Esophagus squamous epithelium (tissue), 5 donors: ENCODE data around the gene ILDR1. TPM values are rescaled to one million over a fixed set of nuclear protein-coding genes. Genes with fewer than 3 reads are reported as not detected.
A peak's percentile ranks its signal among the peaks of the same experiment; 100 is the strongest.
"Not testable (repeated sequence)": the region's sequence is repeated elsewhere in the genome, so short reads cannot be mapped to it uniquely, and the experiment has no call there.

Experiments
- DNase-seq: peaks from one replicate; lab custom pipeline; 2025; lab: John Stamatoyannopoulos, UW
- H3K27ac ChIP-seq, 4 donors: fragments of 200-600 bp; sonication (generic); one replicate each; pipeline ENCODE4 v1.5.1; 2016 to 2019; ENCODE audit warnings: mild to moderate bottlenecking in 1 of 4
- H3K27me3 ChIP-seq, 4 donors: fragments of 200-600 bp; sonication (generic); 1 replicate in 3 of 4; 2 replicates in 1 of 4; pipeline versions ENCODE4 v1.5.1 to v1.6.0; 2017 to 2021; ENCODE audit warnings: antibody characterized with exemption in 1 of 4
- H3K36me3 ChIP-seq, 3 donors: fragments of 200-600 bp; sonication (generic); one replicate each; pipeline ENCODE4 v1.5.1; 2016 to 2019
- H3K4me1 ChIP-seq, 3 donors: fragments of 200-600 bp; sonication (generic); one replicate each; pipeline ENCODE4 v1.5.1; 2017 to 2019
- H3K4me3 ChIP-seq, 4 donors: fragments of 200-600 bp; sonication (generic); 1 replicate in 3 of 4; 2 replicates in 1 of 4; pipeline ENCODE4 v1.5.1; 2016 to 2019; ENCODE audit warnings: mild to moderate bottlenecking in 2 of 4, moderate library complexity in 1 of 4
- H3K9me3 ChIP-seq, 3 donors: fragments of 200-600 bp; sonication (generic); one replicate each; pipeline ENCODE4 v1.5.1; 2016 to 2019
- POLR2A ChIP-seq, 4 donors: fragments of 450-650 bp; IDR thresholded peaks; one replicate each; pipeline ENCODE4 v1.6.1; 2017; ENCODE audit warnings: antibody characterized with exemption in 4 of 4, mild to moderate bottlenecking in 4 of 4, moderate library complexity in 3 of 4
- WGBS, 2 donors: methylation state at CpG; one replicate each; pipeline ENCODE4 v1.1.5; 2018; 5-methylcytosine and 5-hydroxymethylcytosine counted together
- intact Hi-C: fragments of 100-400 bp; cut with DNase I; formaldehyde crosslinking; loops from one replicate; pipeline ENCODE4 v1.15.0; 2022
- small RNA-seq, 4 donors: library from RNA; depleted of rRNA; stranded (forward); fragments of <200 nt; gene quantifications; one replicate each; pipeline ENCODE3, GENCODE V24; 2016
- total RNA-seq, 4 donors: library from RNA; depleted of rRNA; stranded (reverse); fragments of >200 nt; gene quantifications; one replicate each; pipeline ENCODE4 v1.1.0, GENCODE V29; 2016
- TF ChIP-seq, protein P1 (sequence below), 6 experiments: fragments of 450-650 bp in 4 of 6; fragments of 200-600 bp in 2 of 6; sonication (generic) in 2 of 6; IDR thresholded peaks; one replicate each; pipeline ENCODE4 v1.5.1; 2016 to 2019; ENCODE audit warnings: antibody characterized with exemption in 6 of 6, mild to moderate bottlenecking in 4 of 6, moderate library complexity in 4 of 6
- donor health status: DM: yes; HTN: yes; CAD: no.

The ILDR1 gene
- total RNA-seq, 4 donors from 2014 or later: 2.3 to 6.0 (median 3.6) TPM

DNA sequence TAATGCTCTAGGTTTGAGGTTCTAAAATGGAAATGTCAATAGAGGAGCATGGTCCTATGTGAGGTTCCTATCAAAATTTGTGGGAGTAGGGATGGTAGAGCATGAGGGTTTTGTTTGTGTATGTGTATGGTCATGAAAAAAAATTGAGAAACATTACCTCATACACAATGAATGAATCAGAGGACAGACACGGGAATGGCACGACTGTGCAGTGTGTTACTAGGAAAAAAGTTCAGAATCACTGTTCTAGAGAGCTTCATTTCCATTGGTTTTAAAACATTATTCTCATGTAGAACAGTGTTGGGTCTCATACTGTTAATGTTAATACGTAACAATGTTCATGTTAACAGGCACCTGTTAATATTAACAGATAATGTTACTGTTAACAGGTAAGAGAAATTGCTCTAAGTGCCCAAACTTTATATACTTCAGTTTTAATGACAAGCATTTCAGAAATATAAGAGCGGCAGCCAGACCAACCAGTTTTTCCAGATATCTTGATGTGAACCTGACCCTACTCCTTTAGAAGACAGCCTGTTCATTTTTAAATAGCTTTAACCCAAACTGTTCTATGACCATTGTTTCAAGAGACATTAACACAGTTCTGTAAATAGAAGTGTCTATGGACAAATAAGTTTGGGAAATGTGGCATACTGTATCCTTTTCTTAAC is 79.8 kb downstream of the ILDR1 start:
- peak overlapping the region in 3 of 4 donors; percentile 58 to 66 (median 60) for H3K27ac ChIP-seq
- no peaks in the 10 kb centered on the region for H3K9me3 ChIP-seq
- no peaks in the 10 kb centered on the region for H3K27me3 ChIP-seq
- H3K36me3 ChIP-seq: no peaks in the 10 kb centered on the region
- TF ChIP-seq POLR2A (IDR thresholded peaks at IDR 0.05): no peak
- TF ChIP-seq, protein P1, sequence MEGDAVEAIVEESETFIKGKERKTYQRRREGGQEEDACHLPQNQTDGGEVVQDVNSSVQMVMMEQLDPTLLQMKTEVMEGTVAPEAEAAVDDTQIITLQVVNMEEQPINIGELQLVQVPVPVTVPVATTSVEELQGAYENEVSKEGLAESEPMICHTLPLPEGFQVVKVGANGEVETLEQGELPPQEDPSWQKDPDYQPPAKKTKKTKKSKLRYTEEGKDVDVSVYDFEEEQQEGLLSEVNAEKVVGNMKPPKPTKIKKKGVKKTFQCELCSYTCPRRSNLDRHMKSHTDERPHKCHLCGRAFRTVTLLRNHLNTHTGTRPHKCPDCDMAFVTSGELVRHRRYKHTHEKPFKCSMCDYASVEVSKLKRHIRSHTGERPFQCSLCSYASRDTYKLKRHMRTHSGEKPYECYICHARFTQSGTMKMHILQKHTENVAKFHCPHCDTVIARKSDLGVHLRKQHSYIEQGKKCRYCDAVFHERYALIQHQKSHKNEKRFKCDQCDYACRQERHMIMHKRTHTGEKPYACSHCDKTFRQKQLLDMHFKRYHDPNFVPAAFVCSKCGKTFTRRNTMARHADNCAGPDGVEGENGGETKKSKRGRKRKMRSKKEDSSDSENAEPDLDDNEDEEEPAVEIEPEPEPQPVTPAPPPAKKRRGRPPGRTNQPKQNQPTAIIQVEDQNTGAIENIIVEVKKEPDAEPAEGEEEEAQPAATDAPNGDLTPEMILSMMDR (IDR thresholded peaks at IDR 0.05): no peak
- H3K4me1 ChIP-seq: peaks cover 0 to 29% (median 0%) of the 10 kb centered on the region in 3 donors
- no peak overlapping the region for H3K4me3 ChIP-seq
- intact Hi-C loops: no loop called here
- DNase-seq: no peak
- WGBS, 2 donors: 44 to 59% methylated on average over 4 of the region's 4 CpGs

DNA sequence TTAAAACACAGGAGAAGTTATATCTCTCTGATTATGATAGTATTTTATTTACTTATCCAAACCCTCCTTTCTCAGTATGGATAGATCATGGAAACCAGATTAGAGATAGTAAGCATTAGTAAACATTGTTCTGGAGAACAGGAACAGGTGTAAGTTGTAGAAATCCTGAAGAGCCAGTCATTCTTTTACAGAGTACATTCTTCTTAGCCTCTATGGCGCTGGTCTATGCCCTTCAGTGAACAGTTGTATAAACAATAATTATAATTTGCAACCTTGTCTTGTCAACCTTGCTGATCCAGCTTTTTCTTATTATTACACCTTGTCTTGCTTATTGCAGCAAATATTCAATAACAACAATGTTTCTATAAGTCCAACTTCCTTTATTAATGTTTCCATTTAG is 80.5 kb downstream of the ILDR1 start:
- Histone ChIP-seq H3K4me3 (no peak overlapping the region), H3K4me1 (peaks cover 0 to 29% (median 0%) of the 10 kb centered on the region in 3 donors), H3K27ac (peak overlapping the region in 3 of 4 donors; percentile 29 to 66 (median 60)), H3K36me3 (no peaks in the 10 kb centered on the region), H3K27me3 (no peaks in the 10 kb centered on the region), H3K9me3 (no peaks in the 10 kb centered on the region)
- no peak for TF ChIP-seq POLR2A (IDR thresholded peaks at IDR 0.05)
- TF ChIP-seq, protein P1 (IDR thresholded peaks at IDR 0.05): no peak
- 76 to 92% methylated on average over 1 of the region's 1 CpG for WGBS, 2 donors
- DNase-seq: no peak
- intact Hi-C loops: no loop called here

DNA sequence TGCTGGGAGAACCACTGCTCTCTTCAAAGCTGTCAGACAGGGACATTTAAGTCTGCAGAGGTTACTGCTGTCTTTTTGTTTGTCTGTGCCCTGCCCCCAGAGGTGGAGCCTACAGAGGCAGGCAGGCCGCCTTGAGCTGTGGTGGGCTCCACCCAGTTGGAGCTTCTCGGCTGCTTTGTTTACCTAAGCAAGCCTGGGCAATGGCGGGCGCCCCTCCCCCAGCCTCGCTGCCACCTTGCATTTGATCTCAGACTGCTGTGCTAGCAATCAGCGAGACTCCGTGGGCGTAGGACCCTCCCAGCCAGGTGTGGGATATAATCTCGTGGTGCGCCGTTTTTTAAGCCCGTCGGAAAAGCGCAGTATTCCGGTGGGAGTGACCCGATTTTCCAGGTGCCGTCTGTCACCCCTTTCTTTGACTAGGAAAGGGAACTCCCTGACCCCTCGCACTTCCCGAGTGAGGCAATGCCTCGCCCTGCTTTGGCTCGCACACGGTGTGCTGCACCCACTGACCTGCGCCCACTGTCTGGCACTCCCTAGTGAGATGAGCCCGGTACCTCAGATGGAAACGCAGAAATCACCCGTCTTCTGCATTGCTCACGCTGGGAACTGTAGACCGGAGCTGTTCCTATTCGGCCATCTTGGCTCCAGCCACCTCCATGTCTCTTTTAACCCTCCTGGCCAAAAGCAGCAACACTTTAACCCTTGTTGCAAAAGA is 83.7 kb downstream of the ILDR1 start:
- H3K4me3 ChIP-seq, intact Hi-C loops, H3K9me3 ChIP-seq, H3K27me3 ChIP-seq, DNase-seq, H3K36me3 ChIP-seq, H3K27ac ChIP-seq: not testable (repeated sequence)
- 92 to 94% methylated on average over 25 to 27 of the region's 29 CpGs for WGBS, 2 donors
- peaks cover 0 to 23% (median 0%) of the 10 kb centered on the region in 3 donors for H3K4me1 ChIP-seq

Small RNA genes lying within 50 kb of the gene (small RNA-seq; reads per million reads assigned to genes)
- 0 reads per million in 4 donors for gene RF00019

Other genes starting within 250 kb of the ILDR1 start
- gene IQCB1, start 187.2 kb downstream of the ILDR1 start, total RNA-seq: 10 to 100 TPM in 3 of 4 donors, 1 to 10 TPM in 1; 8.2 to 33.8 (median 23.3) TPM
- gene EAF2, start 187.0 kb downstream of the ILDR1 start, total RNA-seq: 1 to 10 TPM; 2.0 to 4.2 (median 2.3) TPM
- gene SLC15A2, start 127.8 kb downstream of the ILDR1 start, total RNA-seq: 1 to 10 TPM; 1.9 to 4.9 (median 4.4) TPM
- 10 to 100 TPM in 1 of 4 donors, 1 to 10 TPM in 2, under 1 TPM in 1; 0.42 to 11.1 (median 3.3) TPM for gene CD86, start 33.1 kb upstream of the ILDR1 start, total RNA-seq
- gene CASR, start 161.4 kb upstream of the ILDR1 start, total RNA-seq: under 1 TPM in 1 of 4 donors, not detected in 3; 0.19 TPM